Neural progenitor cell (in vitro differentiated cells): ENCODE results near the gene HSPG2. TPM values are rescaled to one million over a fixed set of nuclear protein-coding genes. Genes with fewer than 3 reads are reported as not detected.
A peak's percentile ranks its signal among the peaks of the same experiment; 100 is the strongest.

Experiments
- DNase-seq: peaks from one replicate; pipeline ENCODE4 v3.0.0-alpha.2; 2016; ENCODE audit warnings: low spot score
- H2AFZ ChIP-seq: fragments of 200-600 bp; sonication (generic); replicated peaks from 2 replicates; pipeline ENCODE4 v1.6.1; 2016; ENCODE audit warnings: antibody characterized with exemption
- H3F3A ChIP-seq: fragments of 200-600 bp; sonication (generic); 2 replicates; pipeline ENCODE4 v1.6.1; 2016; ENCODE audit warnings: antibody characterized with exemption, low read depth
- H3K27ac ChIP-seq: fragments of 200-600 bp; sonication (generic); 2 replicates; pipeline ENCODE4 v1.5.1; 2016; ENCODE audit warnings: mild to moderate bottlenecking
- H3K27me3 ChIP-seq: fragments of 200-600 bp; sonication (generic); 2 replicates; pipeline ENCODE4 v1.6.1; 2016; ENCODE audit warnings: mild to moderate bottlenecking, moderate library complexity
- H3K36me3 ChIP-seq: fragments of 200-600 bp; sonication (generic); 2 replicates; pipeline ENCODE4 v1.5.1; 2016
- H3K4me1 ChIP-seq: fragments of 200-600 bp; sonication (generic); 2 replicates; pipeline ENCODE4 v1.6.1; 2016; ENCODE audit warnings: mixed run types
- H3K4me2 ChIP-seq: fragments of 200-600 bp; sonication (generic); 2 replicates; pipeline ENCODE4 v1.6.1; 2016
- H3K4me3 ChIP-seq: fragments of 200-600 bp; sonication (generic); 2 replicates; pipeline ENCODE4 v1.5.1; 2016
- H3K79me2 ChIP-seq: fragments of 200-600 bp; sonication (generic); 2 replicates; pipeline ENCODE4 v1.6.1; 2016; ENCODE audit warnings: low read depth
- H3K9ac ChIP-seq: fragments of 200-600 bp; sonication (generic); 2 replicates; pipeline ENCODE4 v1.6.1; 2016
- H3K9me3 ChIP-seq: fragments of 200-600 bp; sonication (generic); 2 replicates; pipeline ENCODE4 v1.5.1; 2016; ENCODE audit warnings: low read depth
- H4K20me1 ChIP-seq: fragments of 200-600 bp; sonication (generic); 2 replicates; pipeline ENCODE4 v1.6.1; 2016; ENCODE audit warnings: low read depth
- H3K27ac Mint-ChIP-seq: 3 replicates; pipeline ENCODE4 v1.8.0; 2021; ENCODE audit warnings: mixed read lengths
- H3K27me3 Mint-ChIP-seq: 2 replicates; pipeline ENCODE4 v1.8.0; 2022; ENCODE audit warnings: low read depth, mild to moderate bottlenecking, inconsistent platforms, moderate library complexity, mixed read lengths; ENCODE audit not compliant: insufficient read depth
- H3K36me3 Mint-ChIP-seq: 3 replicates; pipeline ENCODE4 v1.8.0; 2021; ENCODE audit warnings: mixed read lengths
- H3K4me1 Mint-ChIP-seq: 3 replicates; pipeline ENCODE4 v1.8.0; 2021; ENCODE audit warnings: mixed read lengths
- H3K4me3 Mint-ChIP-seq: 3 replicates; pipeline ENCODE4 v1.8.0; 2021; ENCODE audit warnings: mild to moderate bottlenecking, moderate library complexity, mixed read lengths
- H3K9me3 Mint-ChIP-seq: 3 replicates; pipeline ENCODE4 v1.8.0; 2020; ENCODE audit warnings: mixed read lengths
- EZH2 ChIP-seq: fragments of 200-600 bp; sonication (generic); IDR thresholded peaks from 2 replicates; pipeline ENCODE4 v1.6.1; 2017; ENCODE audit warnings: antibody characterized with exemption, mild to moderate bottlenecking, moderate library complexity
- EZH2phosphoT487 ChIP-seq: fragments of 200-600 bp; sonication (generic); IDR thresholded peaks from 2 replicates; pipeline ENCODE4 v1.6.1; 2017; ENCODE audit warnings: antibody characterized with exemption
- total RNA-seq: library from RNA; depleted of rRNA; stranded (reverse); fragments of >200 nt; gene quantifications from 2 replicates; pipeline ENCODE4 v1.2.3, GENCODE V29; 2015; ENCODE audit warnings: low replicate concordance
- TF ChIP-seq, protein P1 (sequence below): fragments of 200-600 bp; sonication (generic); IDR thresholded peaks from 2 replicates; pipeline ENCODE4 v1.5.1; 2017; ENCODE audit warnings: antibody characterized with exemption, mild to moderate bottlenecking

The HSPG2 gene
- total RNA-seq, 1 donor from 2014 or later: 6.9 TPM

DNA sequence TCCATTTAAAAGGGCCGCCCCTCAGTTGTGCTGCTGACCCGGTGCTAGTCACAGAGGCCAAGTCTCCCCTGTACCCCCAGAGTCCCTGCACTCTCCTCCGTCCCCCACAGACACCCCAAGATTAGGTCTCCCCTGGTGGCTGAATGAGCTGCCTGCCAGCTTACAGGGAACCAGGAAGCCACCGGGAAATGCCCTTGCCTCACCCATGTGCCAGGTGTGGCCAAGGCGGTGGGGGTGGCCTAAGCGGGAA, 32.7 kb downstream of the HSPG2 start:
- H3K27ac Mint-ChIP-seq: no peak overlapping the region
- no peak for DNase-seq

DNA sequence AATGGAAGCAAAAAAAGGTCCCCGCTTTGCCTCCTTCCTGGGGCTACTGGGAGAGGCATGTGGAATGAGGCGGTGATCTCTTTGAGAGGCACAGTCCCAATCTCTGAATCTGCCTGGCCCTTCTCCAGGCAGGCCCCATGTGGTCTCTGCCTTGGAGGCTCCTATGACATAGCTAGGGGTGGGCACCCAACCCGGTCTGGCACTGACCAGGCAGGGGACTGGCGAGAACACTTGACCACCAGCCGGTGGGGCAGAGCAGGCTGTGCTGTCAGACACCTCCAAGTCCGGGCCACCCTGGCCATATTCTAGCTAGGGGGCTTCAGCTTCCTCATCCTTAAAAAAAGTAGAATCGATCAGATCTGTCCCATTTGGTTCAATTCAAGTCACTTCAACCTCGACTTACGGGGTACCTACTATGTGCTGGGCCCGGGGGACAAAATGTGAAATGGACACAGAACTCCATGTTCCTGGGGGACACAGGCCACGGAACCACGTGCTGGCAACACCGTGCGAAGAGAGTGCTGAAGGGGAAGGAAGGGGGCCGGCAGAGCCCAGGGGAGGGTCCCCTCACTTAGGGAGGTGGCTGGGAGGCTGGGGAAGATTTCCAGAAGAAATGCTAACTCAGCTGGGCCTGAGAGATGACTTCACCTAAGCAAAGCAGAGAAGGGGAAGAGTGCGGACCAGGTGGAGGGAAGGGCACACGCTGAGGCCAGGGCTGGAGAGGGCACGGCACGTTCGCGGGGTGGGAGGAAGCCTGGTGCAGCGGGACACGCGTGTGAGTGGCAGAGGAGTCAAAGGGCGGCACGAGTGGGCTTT, 33.3 kb downstream of the HSPG2 start:
- Mint-ChIP-seq H3K4me1 (peaks cover 43% of the 10 kb centered on the region), H3K36me3 (no peaks in the 10 kb centered on the region), H3K27me3 (no peaks in the 10 kb centered on the region), H3K9me3 (no peaks in the 10 kb centered on the region), H3K27ac (no peak overlapping the region), H3K4me3 (no peak overlapping the region)
- Histone ChIP-seq H3K4me1 (peaks cover 17% of the 10 kb centered on the region), H3K9me3 (no peaks in the 10 kb centered on the region), H4K20me1 (peaks cover 7% of the 10 kb centered on the region), H3F3A (peaks cover 12% of the 10 kb centered on the region), H2AFZ (no peak overlapping the region), H3K4me2 (no peak overlapping the region), H3K9ac (no peak overlapping the region), H3K36me3 (no peaks in the 10 kb centered on the region), H3K4me3 (no peak overlapping the region), H3K27ac (no peak overlapping the region), H3K27me3 (no peaks in the 10 kb centered on the region), H3K79me2 (peaks cover 5% of the 10 kb centered on the region)
- DNase-seq: no peak
- no peak for TF ChIP-seq EZH2phosphoT487
- TF ChIP-seq EZH2: no peak
- TF ChIP-seq, protein P1, sequence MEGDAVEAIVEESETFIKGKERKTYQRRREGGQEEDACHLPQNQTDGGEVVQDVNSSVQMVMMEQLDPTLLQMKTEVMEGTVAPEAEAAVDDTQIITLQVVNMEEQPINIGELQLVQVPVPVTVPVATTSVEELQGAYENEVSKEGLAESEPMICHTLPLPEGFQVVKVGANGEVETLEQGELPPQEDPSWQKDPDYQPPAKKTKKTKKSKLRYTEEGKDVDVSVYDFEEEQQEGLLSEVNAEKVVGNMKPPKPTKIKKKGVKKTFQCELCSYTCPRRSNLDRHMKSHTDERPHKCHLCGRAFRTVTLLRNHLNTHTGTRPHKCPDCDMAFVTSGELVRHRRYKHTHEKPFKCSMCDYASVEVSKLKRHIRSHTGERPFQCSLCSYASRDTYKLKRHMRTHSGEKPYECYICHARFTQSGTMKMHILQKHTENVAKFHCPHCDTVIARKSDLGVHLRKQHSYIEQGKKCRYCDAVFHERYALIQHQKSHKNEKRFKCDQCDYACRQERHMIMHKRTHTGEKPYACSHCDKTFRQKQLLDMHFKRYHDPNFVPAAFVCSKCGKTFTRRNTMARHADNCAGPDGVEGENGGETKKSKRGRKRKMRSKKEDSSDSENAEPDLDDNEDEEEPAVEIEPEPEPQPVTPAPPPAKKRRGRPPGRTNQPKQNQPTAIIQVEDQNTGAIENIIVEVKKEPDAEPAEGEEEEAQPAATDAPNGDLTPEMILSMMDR: no peak

More for the DNA sequence above, 32.7 kb downstream of the HSPG2 start:
- H3K9me3 Mint-ChIP-seq: no peaks in the 10 kb centered on the region
- peaks cover 5% of the 10 kb centered on the region for H3K79me2 ChIP-seq
- H3K4me1 Mint-ChIP-seq: peaks cover 41% of the 10 kb centered on the region
- no peak overlapping the region for H3K4me3 Mint-ChIP-seq
- no peaks in the 10 kb centered on the region for H3K27me3 ChIP-seq
- H3K36me3 Mint-ChIP-seq: no peaks in the 10 kb centered on the region
- no peak overlapping the region for H3K9ac ChIP-seq
- H3K27me3 Mint-ChIP-seq: peaks cover 2% of the 10 kb centered on the region
- peaks cover 17% of the 10 kb centered on the region for H3K4me1 ChIP-seq
- TF ChIP-seq EZH2: no peak
- no peak for TF ChIP-seq EZH2phosphoT487
- TF ChIP-seq, protein P1: no peak
- H2AFZ ChIP-seq: no peak overlapping the region
- no peak overlapping the region for H3K27ac ChIP-seq
- H3K4me3 ChIP-seq: no peak overlapping the region
- no peaks in the 10 kb centered on the region for H3K36me3 ChIP-seq
- H3K4me2 ChIP-seq: no peak overlapping the region
- peaks cover 18% of the 10 kb centered on the region for H3F3A ChIP-seq
- peaks cover 7% of the 10 kb centered on the region for H4K20me1 ChIP-seq
- no peaks in the 10 kb centered on the region for H3K9me3 ChIP-seq

DNA sequence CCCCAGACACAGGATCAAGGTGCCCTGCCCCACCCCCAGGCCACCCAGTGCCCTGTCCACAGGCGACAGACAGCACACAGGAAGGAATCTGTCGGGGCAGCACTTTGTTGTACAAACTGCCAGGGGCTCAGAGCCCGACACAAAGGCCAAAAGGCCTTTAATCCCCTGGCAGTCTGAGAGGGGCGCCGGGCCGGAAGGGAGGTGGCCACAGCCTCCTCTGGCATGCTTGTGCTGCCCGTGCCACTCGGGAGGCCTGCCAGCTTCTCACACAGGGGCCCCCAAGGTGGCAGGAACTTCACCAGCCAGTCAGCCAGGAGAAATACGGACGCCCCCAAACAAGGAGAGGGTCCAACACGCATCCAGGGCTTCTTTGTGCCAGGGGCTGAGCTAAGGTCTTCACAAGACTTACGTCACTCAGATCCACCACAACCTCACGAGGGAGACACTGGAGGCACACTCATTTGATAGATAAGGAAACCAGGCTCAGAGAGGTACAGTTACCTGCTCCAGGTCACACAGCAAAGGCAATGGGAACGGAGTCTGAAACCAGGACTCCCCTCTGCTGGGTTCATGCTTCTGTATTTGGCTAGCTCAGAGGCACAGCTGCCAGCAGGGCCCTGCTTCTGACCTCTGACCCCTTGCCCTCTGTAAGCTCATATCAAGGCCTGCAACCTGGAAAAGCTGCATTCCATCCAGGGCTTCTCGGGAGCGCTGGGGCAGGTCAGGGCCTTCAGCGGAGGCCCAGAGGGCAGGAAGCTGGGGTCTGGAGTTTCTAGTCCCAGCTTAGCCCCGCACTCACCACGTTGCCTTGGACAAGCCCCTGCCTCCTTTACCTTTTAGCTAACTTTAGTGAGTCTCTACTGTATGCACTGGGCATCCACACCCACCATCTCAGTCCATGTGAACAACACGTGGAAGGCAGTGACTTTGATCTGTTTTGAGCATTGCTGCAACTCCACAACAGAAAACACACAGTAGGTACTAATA, 34.8 kb downstream of the HSPG2 start:
- Mint-ChIP-seq H3K4me1 (peaks cover 43% of the 10 kb centered on the region), H3K9me3 (no peaks in the 10 kb centered on the region), H3K27me3 (peaks cover 2% of the 10 kb centered on the region), H3K4me3 (no peak overlapping the region), H3K36me3 (no peaks in the 10 kb centered on the region), H3K27ac (peak overlapping the region; percentile 46)
- Histone ChIP-seq H3K36me3 (no peaks in the 10 kb centered on the region), H3K27ac (peak overlapping the region; percentile 8), H3K4me3 (no peak overlapping the region), H3K4me2 (peak overlapping the region; percentile 35), H3K27me3 (no peaks in the 10 kb centered on the region), H3F3A (peaks cover 12% of the 10 kb centered on the region), H2AFZ (no peak overlapping the region), H3K4me1 (peaks cover 17% of the 10 kb centered on the region), H3K9me3 (no peaks in the 10 kb centered on the region), H3K79me2 (peaks cover 5% of the 10 kb centered on the region), H3K9ac (no peak overlapping the region), H4K20me1 (peaks cover 7% of the 10 kb centered on the region)
- TF ChIP-seq, protein P1: no peak
- no peak for TF ChIP-seq EZH2
- peak; percentile 69 for DNase-seq
